Activated CD4-positive, alpha-beta T cell treated with anti-CD3 and anti-CD28 coated beads for 36 hours (primary cell): Measurements from ENCODE around the gene MRPL32. TPM values are rescaled to one million over a fixed set of nuclear protein-coding genes. Genes with fewer than 3 reads are reported as not detected.

ENCODE experiments used
- ATAC-seq: fragments of 200-7000 bp; cut with Tn5 transposase; one replicate; pipeline ENCODE4 v1.10.0; 2021; ENCODE audit warnings: mild to moderate bottlenecking, moderate library complexity
- CTCF ChIA-PET: fragments of 350-600 bp; sonication (Branson Sonifier 250); formaldehyde crosslinking; loops from one replicate; lab custom pipeline; 2021; ENCODE audit warnings: antibody characterized with exemption; lab: Charles Lee
- POLR2A ChIA-PET: fragments of 350-600 bp; sonication (Branson Sonifier 250); formaldehyde crosslinking; loops from one replicate; lab custom pipeline; 2021; ENCODE audit warnings: antibody characterized with exemption, inconsistent platforms; lab: Charles Lee
- DNase-seq: peaks from one replicate; pipeline ENCODE4 v3.0.0-alpha.2; 2020
- H3K27ac Mint-ChIP-seq: one replicate; pipeline ENCODE4 v1.8.0; 2021; ENCODE audit warnings: mixed read lengths
- H3K27me3 Mint-ChIP-seq: one replicate; pipeline ENCODE4 v1.8.0; 2021; ENCODE audit warnings: mixed read lengths
- H3K36me3 Mint-ChIP-seq: one replicate; pipeline ENCODE4 v1.8.0; 2021; ENCODE audit warnings: low read depth, mixed read lengths
- H3K4me1 Mint-ChIP-seq: one replicate; pipeline ENCODE4 v1.8.0; 2021; ENCODE audit warnings: mixed read lengths
- H3K4me3 Mint-ChIP-seq: one replicate; pipeline ENCODE4 v1.8.0; 2021; ENCODE audit warnings: mild to moderate bottlenecking, moderate library complexity, mixed read lengths
- H3K9me3 Mint-ChIP-seq: one replicate; pipeline ENCODE4 v1.8.0; 2021; ENCODE audit warnings: low read depth, mixed read lengths
- intact Hi-C, 2 experiments: fragments of 100-400 bp; cut with DNase I in 1 of 2; cut with micrococcal nuclease in 1 of 2; formaldehyde crosslinking; loops; one replicate each; pipeline versions ENCODE4 v1.14.2 to v1.15.1; 2022 to 2024; cut with DNase I, micrococcal nuclease
- total RNA-seq, 2 experiments: library from RNA; stranded (reverse); gene quantifications; one replicate each; pipeline ENCODE4 v1.2.3, GENCODE V29; 2021

MRPL32 gene
- total RNA-seq, 2 experiments from 2014 or later, result 74.7 to 75.5 TPM

- H3K9me3 Mint-ChIP-seq, result peaks cover 2% of the 10 kb centered on the region
- no peak for DNase-seq
- peaks cover 35% of the 10 kb centered on the region for H3K36me3 Mint-ChIP-seq
- no peak overlapping the region for H3K4me3 Mint-ChIP-seq
- CTCF ChIA-PET, result interaction anchor here (0.5 to 1.6 kb wide), 5 partner anchors 21 to 125 kb away, joined by 3 to 4 read pairs (median 3); partner anchors contain the start of gene PSMA2
- H3K27ac Mint-ChIP-seq, result no peak overlapping the region
- ATAC-seq, result no peak
- POLR2A ChIA-PET, result no interaction called here
- intact Hi-C loops, result loop anchor here in 1 of 2 experiments (2.0 kb wide), 1 partner anchor 22 kb away; no protein-coding TSS in a partner anchor
- no peaks in the 10 kb centered on the region for H3K27me3 Mint-ChIP-seq
- H3K4me1 Mint-ChIP-seq, result peaks cover 57% of the 10 kb centered on the region
Measured at GRCh38 chr7:42910306-42910705, 21.9 kb upstream of the MRPL32 start.

GRCh38 chr7:42911454-42912447, 20.4 kb upstream of the MRPL32 start, which contains the start of gene C7orf25:
C7orf25 (minus strand) TSS chr7:42912070; CDS start chr7:42910900, 1,170 bp downstream.
- H3K36me3 Mint-ChIP-seq, result peaks cover 47% of the 10 kb centered on the region
- no peaks in the 10 kb centered on the region for H3K27me3 Mint-ChIP-seq
- peaks cover 56% of the 10 kb centered on the region for H3K4me1 Mint-ChIP-seq
- ATAC-seq (peak; percentile 89), DNase-seq (peak; percentile 98)
- H3K4me3 Mint-ChIP-seq, result peak within 1 kb of the TSS; percentile 87
- peak within 1 kb of the TSS; percentile 92 for H3K27ac Mint-ChIP-seq
- ChIA-PET CTCF (interaction anchor here (0.5 to 3.1 kb wide), 5 partner anchors 13 to 34 kb away, joined by 3 to 8 read pairs (median 4); partner anchors contain the start of genes MRPL32 and PSMA2), POLR2A (interaction anchor here (0.6 to 1.0 kb wide), 2 partner anchors 19 to 20 kb away, joined by 3 to 7 read pairs; partner anchors contain the start of genes MRPL32 and PSMA2)
- H3K9me3 Mint-ChIP-seq, result peaks cover 2% of the 10 kb centered on the region
- intact Hi-C loops, result loop anchor here (1.0 to 2.0 kb wide), 4 partner anchors 21 to 42 kb away; partner anchors contain the start of genes MRPL32 (in 2 of the 2) and PSMA2 (in 2 of the 2)

GRCh38 chr7:42913591-42913990, 18.6 kb upstream of the MRPL32 start:
- H3K4me3 Mint-ChIP-seq, result peak overlapping the region; percentile 5
- ChIA-PET POLR2A (interaction anchor here (1.2 to 1.3 kb wide), 2 partner anchors 15 to 19 kb away, joined by 3 to 5 read pairs; partner anchors contain the start of genes MRPL32 and PSMA2), CTCF (interaction anchor here (1.3 to 3.1 kb wide), 5 partner anchors 11 to 27 kb away, joined by 3 to 8 read pairs (median 6); partner anchors contain the start of genes MRPL32 and PSMA2)
- H3K9me3 Mint-ChIP-seq, result peaks cover 2% of the 10 kb centered on the region
- intact Hi-C loops, result loop anchor here in 1 of 2 experiments (1.0 kb wide), 1 partner anchor 8 kb away; no protein-coding TSS in a partner anchor
- peak; percentile 17 for DNase-seq
- peaks cover 52% of the 10 kb centered on the region for H3K36me3 Mint-ChIP-seq
- peak; percentile 17 for ATAC-seq
- H3K27me3 Mint-ChIP-seq, result no peaks in the 10 kb centered on the region
- peak overlapping the region; percentile 87 for H3K27ac Mint-ChIP-seq
- H3K4me1 Mint-ChIP-seq, result peaks cover 51% of the 10 kb centered on the region

DNA sequence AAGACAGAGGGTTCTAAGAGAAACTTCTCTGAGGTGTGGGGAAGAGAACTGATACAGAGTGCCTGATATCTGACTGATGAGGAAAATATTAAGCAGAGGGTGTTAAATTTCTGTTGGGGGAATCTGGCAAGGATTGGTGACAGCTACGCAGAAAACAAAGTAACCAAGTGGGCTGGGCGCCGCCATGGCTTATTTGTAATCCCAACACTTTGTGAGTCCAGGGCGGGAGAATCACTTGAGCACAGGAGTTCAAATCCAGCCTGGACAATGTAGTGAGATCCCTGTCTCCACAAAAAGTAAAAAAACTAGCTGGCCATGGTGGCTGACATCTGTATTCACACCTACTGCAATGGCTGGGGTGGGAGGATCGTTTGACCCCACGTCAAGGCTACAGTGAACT, 18.2 kb upstream of the MRPL32 start:
- intact Hi-C loops, result no loop called here
- H3K9me3 Mint-ChIP-seq, result peaks cover 2% of the 10 kb centered on the region
- ChIA-PET POLR2A (interaction anchor here (1.2 to 1.3 kb wide), 2 partner anchors 15 to 18 kb away, joined by 3 to 5 read pairs; partner anchors contain the start of genes MRPL32 and PSMA2), CTCF (interaction anchor here (1.3 to 3.1 kb wide), 5 partner anchors 10 to 27 kb away, joined by 3 to 8 read pairs (median 6); partner anchors contain the start of genes MRPL32 and PSMA2)
- DNase-seq (no peak), ATAC-seq (no peak)
- peak overlapping the region; percentile 87 for H3K27ac Mint-ChIP-seq
- H3K36me3 Mint-ChIP-seq, result peaks cover 55% of the 10 kb centered on the region
- H3K27me3 Mint-ChIP-seq, result no peaks in the 10 kb centered on the region
- peak overlapping the region; percentile 5 for H3K4me3 Mint-ChIP-seq
- peaks cover 51% of the 10 kb centered on the region for H3K4me1 Mint-ChIP-seq

DNA sequence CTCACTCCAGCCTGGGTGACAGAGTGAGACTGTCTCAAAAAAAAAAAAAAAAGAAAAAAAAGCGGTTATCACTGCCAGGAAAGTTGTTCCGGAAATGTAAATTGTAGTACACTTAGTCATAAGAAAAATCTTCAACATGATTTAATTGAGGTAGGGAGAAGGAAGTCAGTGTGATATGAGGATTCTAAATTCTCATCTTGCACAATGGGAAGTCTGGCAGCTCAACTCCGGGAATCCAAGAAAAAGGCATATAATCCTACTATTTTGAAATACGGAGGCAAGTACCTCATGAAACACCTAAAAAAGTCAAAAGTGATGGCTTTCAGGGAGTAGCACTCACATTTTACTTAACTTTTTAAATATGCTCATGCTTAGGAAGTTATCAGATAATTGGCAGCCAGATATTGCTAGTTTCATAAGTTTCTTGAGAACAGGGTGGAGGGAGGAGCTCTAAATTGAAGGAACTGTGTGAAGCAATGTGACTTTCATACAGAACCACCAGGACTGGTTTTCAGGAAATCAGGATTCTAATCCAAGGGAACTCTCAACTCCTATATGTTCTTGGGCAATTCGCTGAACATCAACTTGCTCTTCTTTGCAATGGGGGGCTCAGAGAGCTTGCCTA, 17.6 kb upstream of the MRPL32 start:
- peak overlapping the region; percentile 87 for H3K27ac Mint-ChIP-seq
- ATAC-seq (peak; percentile 3), DNase-seq (no peak)
- no peak overlapping the region for H3K4me3 Mint-ChIP-seq
- peaks cover 60% of the 10 kb centered on the region for H3K36me3 Mint-ChIP-seq
- ChIA-PET CTCF (interaction anchor here (0.7 to 3.1 kb wide), 4 partner anchors 18 to 27 kb away, joined by 3 to 8 read pairs (median 4); partner anchors contain the start of genes MRPL32 and PSMA2), POLR2A (interaction anchor here (1.2 kb wide), 1 partner anchor 18 kb away, joined by 3 read pairs; the partner anchor contains the start of genes MRPL32 and PSMA2)
- H3K9me3 Mint-ChIP-seq, result peaks cover 2% of the 10 kb centered on the region
- intact Hi-C loops, result no loop called here
- peaks cover 51% of the 10 kb centered on the region for H3K4me1 Mint-ChIP-seq
- no peaks in the 10 kb centered on the region for H3K27me3 Mint-ChIP-seq

DNA sequence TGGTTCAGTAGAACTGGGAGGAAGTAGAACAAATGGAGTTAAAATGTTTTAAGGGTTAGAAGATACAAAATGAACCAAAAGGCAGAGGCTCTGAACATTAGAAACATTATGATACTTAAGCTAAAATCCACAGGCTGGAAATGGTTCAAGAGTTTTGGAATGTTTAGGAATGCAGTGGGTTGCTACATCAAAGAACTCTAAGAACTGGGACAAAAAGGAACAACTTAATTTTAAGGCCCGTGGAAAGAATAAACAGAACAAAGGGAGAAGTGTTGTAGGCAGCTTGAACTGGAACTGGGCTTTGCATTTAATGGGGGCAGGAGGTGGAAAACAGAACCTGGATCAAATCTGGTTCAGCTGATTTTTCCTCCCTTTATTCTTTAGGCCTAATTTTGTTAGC, 16.8 kb upstream of the MRPL32 start:
- Mint-ChIP-seq H3K4me3 (no peak overlapping the region), H3K27me3 (no peaks in the 10 kb centered on the region), H3K9me3 (no peaks in the 10 kb centered on the region), H3K27ac (peak overlapping the region; percentile 58), H3K4me1 (peaks cover 44% of the 10 kb centered on the region), H3K36me3 (peaks cover 61% of the 10 kb centered on the region)
- intact Hi-C loops, result no loop called here
- CTCF ChIA-PET, result interaction anchor here (0.7 to 1.9 kb wide), 2 partner anchors 17 to 26 kb away, joined by 3 to 6 read pairs; partner anchors contain the start of genes MRPL32 and PSMA2
- POLR2A ChIA-PET, result no interaction called here
- no peak for ATAC-seq
- no peak for DNase-seq

GRCh38 chr7:42922017-42922753, 10.0 kb upstream of the MRPL32 start:
- peaks cover 36% of the 10 kb centered on the region for H3K4me1 Mint-ChIP-seq
- ChIA-PET POLR2A (no interaction called here), CTCF (interaction anchor here (0.6 to 1.2 kb wide), 2 partner anchors 19 to 35 kb away, joined by 3 read pairs; no protein-coding TSS in a partner anchor)
- peak overlapping the region; percentile 51 for H3K27ac Mint-ChIP-seq
- no peak overlapping the region for H3K4me3 Mint-ChIP-seq
- ATAC-seq (no peak), DNase-seq (no peak)
- peaks cover 62% of the 10 kb centered on the region for H3K36me3 Mint-ChIP-seq
- no peaks in the 10 kb centered on the region for H3K9me3 Mint-ChIP-seq
- no peaks in the 10 kb centered on the region for H3K27me3 Mint-ChIP-seq
- intact Hi-C loops, result no loop called here

GRCh38 chr7:42924223-42924838, 7.8 kb upstream of the MRPL32 start:
- peak; percentile 19 for ATAC-seq
- intact Hi-C loops, result no loop called here
- Mint-ChIP-seq H3K27me3 (no peaks in the 10 kb centered on the region), H3K4me1 (peaks cover 57% of the 10 kb centered on the region), H3K4me3 (no peak overlapping the region), H3K27ac (peak overlapping the region; percentile 83), H3K9me3 (no peaks in the 10 kb centered on the region), H3K36me3 (peaks cover 68% of the 10 kb centered on the region)
- POLR2A ChIA-PET, result interaction anchor here (0.6 kb wide), 1 partner anchor 187 kb away, joined by 3 read pairs; no protein-coding TSS in a partner anchor
- CTCF ChIA-PET, result interaction anchor here (0.6 to 2.5 kb wide), 4 partner anchors 11 to 1014 kb away, joined by 3 to 8 read pairs (median 5); partner anchors contain the start of gene C7orf25
- DNase-seq, result no peak

- Mint-ChIP-seq H3K27ac (no peak overlapping the region), H3K4me1 (peaks cover 68% of the 10 kb centered on the region), H3K9me3 (no peaks in the 10 kb centered on the region), H3K36me3 (peaks cover 64% of the 10 kb centered on the region), H3K4me3 (no peak overlapping the region), H3K27me3 (no peaks in the 10 kb centered on the region)
- CTCF ChIA-PET, result interaction anchor here (1.0 to 2.5 kb wide), 2 partner anchors 16 to 19 kb away, joined by 3 to 7 read pairs; no protein-coding TSS in a partner anchor
- DNase-seq (no peak), ATAC-seq (peak; percentile 61)
- intact Hi-C loops, result no loop called here
- POLR2A ChIA-PET, result no interaction called here
Measured at GRCh38 chr7:42925630-42926029, 6.5 kb upstream of the MRPL32 start.
